ENCODE results near the gene DAPK2. TPM values are rescaled to one million over a fixed set of nuclear protein-coding genes. Genes with fewer than 3 reads are reported as not detected.
"Not testable (repeated sequence)": the region's sequence is repeated elsewhere in the genome, so short reads cannot be mapped to it uniquely, and the experiment has no call there.

The DAPK2 gene
- total and polyA plus RNA-seq, 7 experiments from 2014 or later = 0.46 to 9.3 (median 4.2) TPM; not detected in 3

- Mint-ChIP-seq H3K27ac (peak overlapping the region in 2 of 9 donors; percentile 19 to 36), H3K9me3 (no peaks in the 10 kb centered on the region), H3K27me3 (no peaks in the 10 kb centered on the region), H3K4me3 (peak overlapping the region in 1 of 10 donors; percentile 33), H3K36me3 (peaks cover 0 to 14% (median 4%) of the 10 kb centered on the region in 5 donors), H3K4me1 (peaks cover 0 to 15% (median 4%) of the 10 kb centered on the region in 7 donors)
- Histone ChIP-seq H3K4me1 (ENCODE audit: control insufficient read depth in 2 of 2, insufficient read depth in 2 of 2, low read length in 2 of 2) (peaks cover 0 to 3% of the 10 kb centered on the region in 2 donors), H3K36me3 (ENCODE audit: control insufficient read depth in 2 of 3, insufficient read depth in 3 of 3, low read length in 3 of 3) (peaks cover 0 to 11% (median 0%) of the 10 kb centered on the region in 3 experiments), H3K9me3 (ENCODE audit: control insufficient read depth in 2 of 3, low read length in 3 of 3) (no peaks in the 10 kb centered on the region), H3K4me3 (ENCODE audit: low read length) (no peak overlapping the region), H3K27ac (ENCODE audit: low read depth, low read length) (no peak overlapping the region), H3K27me3 (ENCODE audit: control insufficient read depth in 2 of 2, insufficient read depth in 2 of 2, low read length in 2 of 2) (no peaks in the 10 kb centered on the region)
- ChIA-PET POLR2A (interaction anchor here (1.1 kb wide), 1 partner anchor 458 kb away, joined by 3 read pairs; no protein-coding TSS in a partner anchor), CTCF (interaction anchor here (0.6 to 6.3 kb wide), 25 partner anchors 11 to 1877 kb away, joined by 3 to 79 read pairs (median 4); partner anchors contain the start of gene DAPK2)
- ATAC-seq (peak; percentile 89), DNase-seq (peak; percentile 44 to 74 (median 63))
- intact Hi-C loops (cut with micrococcal nuclease) = loop anchor here (1.0 to 2.0 kb wide), 12 partner anchors 57 to 1019 kb away; no protein-coding TSS in a partner anchor
Observed at GRCh38 chr15:64067564-64068030, 21.3 kb upstream of the DAPK2 start.

GRCh38 chr15:64066451-64066850 lies 20.2 kb upstream of the DAPK2 start:
- POLR2A ChIA-PET = interaction anchor here (1.4 kb wide), 1 partner anchor 8 kb away, joined by 3 read pairs; no protein-coding TSS in a partner anchor

GRCh38 chr15:64060716-64061115 lies 14.4 kb upstream of the DAPK2 start:
- POLR2A ChIA-PET = no interaction called here

More at GRCh38 chr15:64066451-64066850, 20.2 kb upstream of the DAPK2 start:
- H3K27me3 Mint-ChIP-seq = no peaks in the 10 kb centered on the region
- Histone ChIP-seq H3K27ac (ENCODE audit: low read depth, low read length) (no peak overlapping the region), H3K9me3 (ENCODE audit: control insufficient read depth in 2 of 3, low read length in 3 of 3) (no peaks in the 10 kb centered on the region), H3K4me3 (ENCODE audit: low read length) (no peak overlapping the region), H3K27me3 (ENCODE audit: control insufficient read depth in 2 of 2, insufficient read depth in 2 of 2, low read length in 2 of 2) (no peaks in the 10 kb centered on the region), H3K36me3 (ENCODE audit: control insufficient read depth in 2 of 3, insufficient read depth in 3 of 3, low read length in 3 of 3) (peaks cover 0 to 4% (median 0%) of the 10 kb centered on the region in 3 experiments), H3K4me1 (ENCODE audit: control insufficient read depth in 2 of 2, insufficient read depth in 2 of 2, low read length in 2 of 2) (peaks cover 0 to 3% of the 10 kb centered on the region in 2 donors)
- peaks cover 0 to 15% (median 4%) of the 10 kb centered on the region in 7 donors for H3K4me1 Mint-ChIP-seq
- peaks cover 0 to 4% (median 0%) of the 10 kb centered on the region in 5 donors for H3K36me3 Mint-ChIP-seq
- no peak for DNase-seq
- H3K9me3 Mint-ChIP-seq = no peaks in the 10 kb centered on the region
- no peak overlapping the region for H3K27ac Mint-ChIP-seq
- no peak overlapping the region for H3K4me3 Mint-ChIP-seq
- intact Hi-C loops (cut with micrococcal nuclease) = loop anchor here (2.0 kb wide), 3 partner anchors 236 to 1018 kb away; no protein-coding TSS in a partner anchor
- CTCF ChIA-PET = interaction anchor here (0.6 to 6.3 kb wide), 12 partner anchors 8 to 972 kb away, joined by 3 to 79 read pairs (median 4); partner anchors contain the start of gene DAPK2
- ATAC-seq = no peak

GRCh38 chr15:64059104-64059503 lies 12.8 kb upstream of the DAPK2 start:
- intact Hi-C loops (cut with micrococcal nuclease); CTCF ChIA-PET; H3K4me3 Mint-ChIP-seq; H3K27me3 ChIP-seq (ENCODE audit: control insufficient read depth in 2 of 2, insufficient read depth in 2 of 2, low read length in 2 of 2); ATAC-seq; H3K36me3 Mint-ChIP-seq; POLR2A ChIA-PET; H3K36me3 ChIP-seq (ENCODE audit: control insufficient read depth in 2 of 3, insufficient read depth in 3 of 3, low read length in 3 of 3); H3K27ac Mint-ChIP-seq; H3K4me1 Mint-ChIP-seq; H3K9me3 ChIP-seq (ENCODE audit: control insufficient read depth in 2 of 3, low read length in 3 of 3); H3K9me3 Mint-ChIP-seq; H3K27me3 Mint-ChIP-seq; DNase-seq; H3K4me1 ChIP-seq (ENCODE audit: control insufficient read depth in 2 of 2, insufficient read depth in 2 of 2, low read length in 2 of 2); H3K27ac ChIP-seq (ENCODE audit: low read depth, low read length); H3K4me3 ChIP-seq (ENCODE audit: low read length): not testable (repeated sequence)

More at GRCh38 chr15:64060716-64061115, 14.4 kb upstream of the DAPK2 start:
- H3K9me3 ChIP-seq (ENCODE audit: control insufficient read depth in 2 of 3, low read length in 3 of 3) = no peaks in the 10 kb centered on the region
- Mint-ChIP-seq H3K27me3 (peaks cover 0 to 2% (median 0%) of the 10 kb centered on the region in 5 donors), H3K4me3 (no peak overlapping the region), H3K4me1 (no peaks in the 10 kb centered on the region), H3K9me3 (no peaks in the 10 kb centered on the region), H3K27ac (no peak overlapping the region), H3K36me3 (no peaks in the 10 kb centered on the region)
- H3K27ac ChIP-seq (ENCODE audit: low read depth, low read length) = no peak overlapping the region
- H3K4me3 ChIP-seq (ENCODE audit: low read length) = no peak overlapping the region
- DNase-seq (no peak), ATAC-seq (no peak)
- intact Hi-C loops (cut with micrococcal nuclease) = no loop called here
- H3K36me3 ChIP-seq (ENCODE audit: control insufficient read depth in 2 of 3, insufficient read depth in 3 of 3, low read length in 3 of 3) = no peaks in the 10 kb centered on the region
- no peaks in the 10 kb centered on the region for H3K4me1 ChIP-seq (ENCODE audit: control insufficient read depth in 2 of 2, insufficient read depth in 2 of 2, low read length in 2 of 2)
- H3K27me3 ChIP-seq (ENCODE audit: control insufficient read depth in 2 of 2, insufficient read depth in 2 of 2, low read length in 2 of 2) = no peaks in the 10 kb centered on the region
- CTCF ChIA-PET = no interaction called here

- H3K9me3 Mint-ChIP-seq = no peaks in the 10 kb centered on the region
- ChIA-PET CTCF (no interaction called here), POLR2A (no interaction called here)
- no peaks in the 10 kb centered on the region for H3K36me3 ChIP-seq (ENCODE audit: control insufficient read depth in 2 of 3, insufficient read depth in 3 of 3, low read length in 3 of 3)
- no peak overlapping the region for H3K27ac Mint-ChIP-seq
- H3K9me3 ChIP-seq (ENCODE audit: control insufficient read depth in 2 of 3, low read length in 3 of 3) = no peaks in the 10 kb centered on the region
- no peak overlapping the region for H3K27ac ChIP-seq (ENCODE audit: low read depth, low read length)
- no peaks in the 10 kb centered on the region for H3K27me3 ChIP-seq (ENCODE audit: control insufficient read depth in 2 of 2, insufficient read depth in 2 of 2, low read length in 2 of 2)
- no peak overlapping the region for H3K4me3 Mint-ChIP-seq
- no peaks in the 10 kb centered on the region for H3K4me1 ChIP-seq (ENCODE audit: control insufficient read depth in 2 of 2, insufficient read depth in 2 of 2, low read length in 2 of 2)
- no peak overlapping the region for H3K4me3 ChIP-seq (ENCODE audit: low read length)
- DNase-seq (no peak), ATAC-seq (no peak)
- peaks cover 0 to 4% (median 0%) of the 10 kb centered on the region in 5 donors for H3K27me3 Mint-ChIP-seq
- intact Hi-C loops (cut with micrococcal nuclease) = no loop called here
- H3K36me3 Mint-ChIP-seq = no peaks in the 10 kb centered on the region
- no peaks in the 10 kb centered on the region for H3K4me1 Mint-ChIP-seq
Observed at GRCh38 chr15:64058279-64058678, 12.0 kb upstream of the DAPK2 start.

- CTCF ChIA-PET = interaction anchor here (0.6 kb wide), 1 partner anchor 474 kb away, joined by 3 read pairs; no protein-coding TSS in a partner anchor
- H3K27me3 ChIP-seq (ENCODE audit: control insufficient read depth in 2 of 2, insufficient read depth in 2 of 2, low read length in 2 of 2); H3K4me1 ChIP-seq (ENCODE audit: control insufficient read depth in 2 of 2, insufficient read depth in 2 of 2, low read length in 2 of 2); H3K27me3 Mint-ChIP-seq; H3K36me3 ChIP-seq (ENCODE audit: control insufficient read depth in 2 of 3, insufficient read depth in 3 of 3, low read length in 3 of 3); intact Hi-C loops (cut with micrococcal nuclease); H3K27ac Mint-ChIP-seq; ATAC-seq; H3K27ac ChIP-seq (ENCODE audit: low read depth, low read length); POLR2A ChIA-PET; H3K4me3 ChIP-seq (ENCODE audit: low read length); H3K36me3 Mint-ChIP-seq; H3K9me3 Mint-ChIP-seq; H3K4me3 Mint-ChIP-seq; DNase-seq; H3K9me3 ChIP-seq (ENCODE audit: control insufficient read depth in 2 of 3, low read length in 3 of 3): not testable (repeated sequence)
- peaks cover 0 to 16% (median 5%) of the 10 kb centered on the region in 7 donors for H3K4me1 Mint-ChIP-seq
Observed at GRCh38 chr15:64053674-64054073, 7.4 kb upstream of the DAPK2 start.

Data from naive thymus-derived CD4-positive, alpha-beta T cell (primary cell).